Measurements from ENCODE around the gene MTMR6.

Gene MTMR6

GRCh38 chr13:25215253-25215575 is 72.1 kb downstream of the MTMR6 start:
- no peak for DNase-seq (ENCODE audit: low read depth)

GRCh38 chr13:25214491-25215252 is 72.6 kb downstream of the MTMR6 start:
- DNase-seq (ENCODE audit: low read depth) = no peak

- DNase-seq (ENCODE audit: low read depth) = no peak
Observed at GRCh38 chr13:25213715-25214114, 73.6 kb downstream of the MTMR6 start.

GRCh38 chr13:25210842-25211569 is 76.3 kb downstream of the MTMR6 start:
- DNase-seq (ENCODE audit: low read depth) = no peak

GRCh38 chr13:25207291-25207810 is 79.9 kb downstream of the MTMR6 start:
- DNase-seq (ENCODE audit: low read depth) = no peak

GRCh38 chr13:25204863-25205262 is 82.4 kb downstream of the MTMR6 start:
- no peak for DNase-seq (ENCODE audit: low read depth)

- DNase-seq (ENCODE audit: low read depth) = no peak
Observed at GRCh38 chr13:25203127-25203740, 84.1 kb downstream of the MTMR6 start.

- no peak for DNase-seq (ENCODE audit: low read depth)
Observed at GRCh38 chr13:25200783-25201182, 86.5 kb downstream of the MTMR6 start.

- no peak for DNase-seq (ENCODE audit: low read depth)
Observed at GRCh38 chr13:25198647-25199046, 88.6 kb downstream of the MTMR6 start.

GRCh38 chr13:25196971-25197370 is 90.3 kb downstream of the MTMR6 start:
- no peak for DNase-seq (ENCODE audit: low read depth)

Data from stimulated activated CD8-positive, alpha-beta memory T cell treated with anti-CD3 and anti-CD28 coated beads, Interleukin-7, amount 100 ng/mL, for 24 hours (primary cell).